BLaER1 (cell line): ENCODE data around the gene CYP27B1.

ENCODE experiments used
- H3K27ac ChIP-seq: shearing (Covaris generic); formaldehyde crosslinking; 2 replicates; pipeline ENCODE4 v1.8.1; 2022
- H3K27me3 ChIP-seq: shearing (Covaris generic); formaldehyde crosslinking; 2 replicates; pipeline ENCODE4 v1.8.1; 2022
- H3K36me3 ChIP-seq: shearing (Covaris generic); formaldehyde crosslinking; 2 replicates; pipeline ENCODE4 v1.8.1; 2022
- H3K4me1 ChIP-seq: shearing (Covaris generic); formaldehyde crosslinking; 2 replicates; pipeline ENCODE4 v1.8.1; 2022
- H3K4me2 ChIP-seq: shearing (Covaris generic); formaldehyde crosslinking; 2 replicates; pipeline ENCODE4 v1.8.1; 2022
- H3K4me3 ChIP-seq: shearing (Covaris generic); formaldehyde crosslinking; 2 replicates; pipeline ENCODE4 v1.8.1; 2022
- H3K9ac ChIP-seq: shearing (Covaris generic); formaldehyde crosslinking; 2 replicates; pipeline ENCODE4 v1.8.1; 2022
- H3K9me3 ChIP-seq: shearing (Covaris generic); formaldehyde crosslinking; 2 replicates; pipeline ENCODE4 v1.8.1; 2022
- H4K20me1 ChIP-seq: shearing (Covaris generic); formaldehyde crosslinking; 2 replicates; pipeline ENCODE4 v1.8.1; 2022
- Cebpa-rat ChIP-seq: shearing (Covaris generic); IDR thresholded peaks from 2 replicates; pipeline ENCODE4 v1.8.1; 2022

The CYP27B1 gene

DNA sequence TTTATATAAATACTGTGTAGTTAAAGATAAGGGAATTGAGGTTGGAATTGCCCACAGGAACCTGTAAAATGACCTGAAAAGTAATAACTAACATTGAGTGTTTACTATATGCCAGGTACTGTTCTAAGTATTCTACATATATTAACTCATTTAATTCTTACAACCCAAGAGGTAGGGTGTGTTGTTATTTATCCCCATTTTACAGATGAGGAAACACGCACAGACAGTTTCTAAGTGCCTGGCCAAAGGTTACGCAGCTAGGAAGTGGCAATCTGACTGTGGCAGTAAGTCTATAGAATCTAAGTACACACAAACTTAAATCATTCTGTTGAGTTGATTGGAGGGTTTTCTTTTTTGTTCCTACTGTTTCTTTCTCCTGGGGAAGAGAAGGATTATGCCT, 23.1 kb downstream of the CYP27B1 start:
- no peaks in the 10 kb centered on the region for H3K27me3 ChIP-seq
- peak overlapping the region; percentile 93 for H3K4me3 ChIP-seq

DNA sequence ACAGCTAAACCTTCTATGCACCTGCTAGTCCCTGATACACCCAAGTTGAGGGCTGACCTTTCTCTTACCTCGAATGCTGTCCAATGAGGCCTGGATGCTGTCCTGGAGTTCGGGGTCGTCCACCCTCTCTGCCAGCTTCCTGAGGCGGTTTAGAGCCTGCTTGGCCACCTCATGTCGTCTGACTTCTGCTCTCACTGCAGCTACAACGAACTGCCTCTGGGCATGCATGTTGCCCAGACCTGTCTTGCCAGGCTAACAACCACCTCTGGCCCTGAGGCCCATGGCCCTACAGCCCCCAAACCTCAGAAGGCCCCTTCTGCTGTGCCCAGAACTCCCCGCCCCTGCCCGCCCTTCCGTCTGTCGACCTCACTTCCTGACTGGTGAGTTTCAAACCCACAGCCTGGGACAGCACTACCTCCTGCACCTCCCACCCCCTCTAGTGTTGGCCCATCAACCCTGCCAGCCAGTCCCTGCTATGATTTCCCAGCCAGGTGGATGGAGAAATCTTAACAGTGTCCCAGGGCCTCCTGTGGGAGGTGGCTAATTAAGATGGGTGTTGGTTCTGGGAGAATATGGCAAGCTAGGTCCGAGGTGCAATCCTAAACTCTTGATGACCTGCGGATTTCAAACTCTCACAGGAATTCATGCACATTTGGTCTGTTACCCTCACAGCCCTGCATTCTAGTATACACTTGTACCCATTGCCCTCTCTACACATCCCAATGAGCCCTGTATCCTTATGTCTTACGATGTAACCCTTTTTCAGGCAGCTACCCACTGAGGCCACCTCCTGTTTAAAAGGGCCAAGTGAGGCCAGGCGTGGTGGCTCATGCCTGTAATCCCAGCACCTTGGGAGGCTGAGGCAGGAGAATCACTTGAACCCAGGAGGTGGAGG, 24.8 kb downstream of the CYP27B1 start:
- Histone ChIP-seq H3K36me3 (peaks cover 33% of the 10 kb centered on the region), H3K27me3 (no peaks in the 10 kb centered on the region), H3K4me2 (peak overlapping the region; percentile 96), H3K27ac (peak overlapping the region; percentile 66), H3K4me3 (peak overlapping the region; percentile 70), H4K20me1 (peaks cover 24% of the 10 kb centered on the region), H3K9ac (peak overlapping the region; percentile 75), H3K9me3 (no peaks in the 10 kb centered on the region), H3K4me1 (peaks cover 60% of the 10 kb centered on the region)
- TF ChIP-seq Cebpa-rat, result no peak

More for the DNA sequence above, 23.1 kb downstream of the CYP27B1 start:
- no peaks in the 10 kb centered on the region for H3K9me3 ChIP-seq
- no peak for TF ChIP-seq Cebpa-rat
- peaks cover 40% of the 10 kb centered on the region for H3K36me3 ChIP-seq
- peaks cover 60% of the 10 kb centered on the region for H3K4me1 ChIP-seq
- H3K4me2 ChIP-seq, result peak overlapping the region; percentile 96
- H4K20me1 ChIP-seq, result peaks cover 24% of the 10 kb centered on the region
- H3K9ac ChIP-seq, result peak overlapping the region; percentile 93
- peak overlapping the region; percentile 93 for H3K27ac ChIP-seq

DNA sequence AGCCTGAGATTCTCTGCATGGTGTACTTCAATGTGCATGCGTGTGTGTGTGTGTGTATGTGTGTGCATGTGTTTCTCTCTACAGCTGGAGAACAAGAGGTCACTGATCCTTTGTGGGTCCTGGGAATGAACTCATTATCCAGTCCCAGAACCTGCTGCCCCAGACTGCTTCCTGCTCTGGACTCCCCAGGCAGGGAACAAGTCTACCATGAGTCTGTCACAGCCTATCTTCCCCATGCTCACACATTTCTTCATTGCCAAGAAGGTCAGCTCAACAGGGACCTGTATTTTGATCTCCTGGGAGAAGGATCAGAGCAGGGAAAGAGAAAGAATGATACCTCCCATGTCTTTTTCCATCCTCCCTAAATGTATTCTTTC, 25.5 kb downstream of the CYP27B1 start:
- H3K27me3 ChIP-seq, result no peaks in the 10 kb centered on the region
- no peaks in the 10 kb centered on the region for H3K9me3 ChIP-seq
- peaks cover 31% of the 10 kb centered on the region for H4K20me1 ChIP-seq
- H3K36me3 ChIP-seq, result peaks cover 33% of the 10 kb centered on the region
- no peak for TF ChIP-seq Cebpa-rat
- H3K9ac ChIP-seq, result peak overlapping the region; percentile 75
- H3K4me3 ChIP-seq, result peak overlapping the region; percentile 70
- peak overlapping the region; percentile 96 for H3K4me2 ChIP-seq
- peaks cover 60% of the 10 kb centered on the region for H3K4me1 ChIP-seq
- H3K27ac ChIP-seq, result peak overlapping the region; percentile 66

DNA sequence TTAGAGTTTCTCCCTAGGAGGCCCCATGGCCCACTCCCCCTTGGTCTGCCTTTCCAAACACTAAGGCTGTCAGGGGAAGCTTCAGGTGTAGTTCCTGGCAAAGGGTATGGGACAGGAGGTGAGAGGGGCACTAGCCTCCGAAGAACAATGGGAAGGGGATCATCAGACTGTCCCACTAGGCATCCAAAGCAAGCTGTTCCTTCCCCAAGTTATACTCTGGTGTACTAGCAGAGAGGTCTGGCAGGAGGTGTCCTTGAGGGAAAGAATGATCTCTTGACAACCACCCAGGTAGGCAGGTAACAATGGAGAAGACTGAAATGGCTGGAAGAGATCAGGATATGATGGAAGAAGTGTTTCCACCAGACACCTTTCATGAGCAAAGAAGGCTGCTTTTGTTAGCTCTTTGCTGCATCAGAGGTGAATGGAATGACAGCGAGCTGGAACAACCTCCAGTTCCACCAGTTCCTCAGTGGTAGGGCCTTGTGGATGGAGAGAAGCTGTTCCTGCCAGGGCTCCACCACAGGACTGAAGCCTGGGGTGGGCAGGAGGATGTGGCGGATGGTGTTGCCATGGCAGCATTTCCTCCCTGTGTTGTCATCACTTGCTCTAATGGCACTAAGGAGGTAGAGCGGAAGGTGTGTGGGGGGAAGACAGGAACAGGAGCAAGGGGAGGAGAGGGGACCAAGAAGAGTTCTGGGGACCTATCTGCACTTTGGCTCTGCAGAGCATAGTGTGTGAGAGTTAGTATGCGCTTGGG, 26.0 kb downstream of the CYP27B1 start:
- H3K9me3 ChIP-seq, result no peaks in the 10 kb centered on the region
- H4K20me1 ChIP-seq, result peaks cover 31% of the 10 kb centered on the region
- peaks cover 55% of the 10 kb centered on the region for H3K4me1 ChIP-seq
- H3K27ac ChIP-seq, result peak overlapping the region; percentile 66
- H3K4me3 ChIP-seq, result peak overlapping the region; percentile 70
- H3K27me3 ChIP-seq, result no peaks in the 10 kb centered on the region
- H3K4me2 ChIP-seq, result peak overlapping the region; percentile 96
- peaks cover 29% of the 10 kb centered on the region for H3K36me3 ChIP-seq
- TF ChIP-seq Cebpa-rat, result no peak
- H3K9ac ChIP-seq, result peak overlapping the region; percentile 75

DNA sequence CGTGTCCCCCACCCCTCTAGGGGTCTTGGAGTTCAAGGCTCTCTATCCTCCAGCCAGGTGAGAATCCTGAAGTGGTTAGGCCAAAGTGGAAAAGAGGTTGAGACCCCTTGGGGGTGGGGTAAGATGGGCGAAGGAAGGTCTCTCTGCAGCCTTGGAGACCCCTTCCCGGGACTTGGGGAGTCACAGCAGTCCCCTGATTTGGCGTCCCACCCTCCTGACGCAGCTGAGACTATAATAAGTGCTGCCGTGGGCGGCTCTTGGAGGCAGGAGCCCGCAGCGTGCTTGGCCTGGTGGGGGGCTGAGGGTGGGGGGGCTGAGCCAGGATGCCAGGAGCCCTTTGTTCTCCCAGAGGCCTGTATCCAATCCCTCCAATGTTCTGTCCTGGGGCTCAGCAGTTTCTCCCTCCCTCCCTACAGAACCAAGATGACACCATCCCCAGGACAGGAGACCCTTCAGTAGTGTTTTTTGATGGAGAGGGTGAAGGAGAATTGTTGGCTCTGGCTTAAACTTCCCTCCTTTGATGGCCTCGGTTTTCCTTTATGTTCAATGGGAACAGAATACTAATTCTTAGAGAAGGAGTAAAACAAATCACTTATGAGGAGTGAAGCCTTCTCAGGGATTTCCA, 26.9 kb downstream of the CYP27B1 start:
- peak overlapping the region; percentile 66 for H3K27ac ChIP-seq
- no peaks in the 10 kb centered on the region for H3K27me3 ChIP-seq
- peak overlapping the region; percentile 70; the same call in 1 of the 2 replicates for H3K4me3 ChIP-seq
- H4K20me1 ChIP-seq, result peaks cover 32% of the 10 kb centered on the region
- H3K4me1 ChIP-seq, result peaks cover 49% of the 10 kb centered on the region
- no peak for TF ChIP-seq Cebpa-rat
- no peaks in the 10 kb centered on the region for H3K9me3 ChIP-seq
- peaks cover 31% of the 10 kb centered on the region for H3K36me3 ChIP-seq
- H3K4me2 ChIP-seq, result peak overlapping the region; percentile 96
- peak overlapping the region; percentile 28 for H3K9ac ChIP-seq

DNA sequence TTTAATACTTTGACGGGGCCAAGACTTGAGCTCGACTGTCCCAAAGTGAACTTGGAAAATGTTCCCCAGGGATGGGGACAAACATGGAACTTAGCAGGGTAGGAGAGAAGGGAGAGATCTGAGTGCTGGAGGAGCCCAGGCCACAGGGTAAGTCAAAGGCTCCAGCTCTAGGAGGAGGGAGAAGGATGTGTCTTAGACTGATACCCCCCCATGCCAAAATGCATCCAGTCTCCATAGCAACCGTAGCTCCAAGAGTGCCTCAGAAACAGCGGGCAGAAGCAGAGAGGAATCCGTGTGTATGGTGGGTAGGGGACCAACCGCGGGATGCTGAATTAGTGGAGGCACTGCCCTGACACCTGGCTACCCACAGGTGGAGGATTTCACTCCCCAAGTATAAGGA, 27.5 kb downstream of the CYP27B1 start:
- no peak for TF ChIP-seq Cebpa-rat
- Histone ChIP-seq H4K20me1 (peaks cover 32% of the 10 kb centered on the region), H3K4me2 (peak overlapping the region; percentile 96), H3K9me3 (no peaks in the 10 kb centered on the region), H3K4me3 (no peak overlapping the region), H3K27ac (peak overlapping the region; percentile 66; the same call in 1 of the 2 replicates), H3K9ac (no peak overlapping the region), H3K36me3 (peaks cover 37% of the 10 kb centered on the region), H3K27me3 (no peaks in the 10 kb centered on the region), H3K4me1 (peaks cover 48% of the 10 kb centered on the region)

DNA sequence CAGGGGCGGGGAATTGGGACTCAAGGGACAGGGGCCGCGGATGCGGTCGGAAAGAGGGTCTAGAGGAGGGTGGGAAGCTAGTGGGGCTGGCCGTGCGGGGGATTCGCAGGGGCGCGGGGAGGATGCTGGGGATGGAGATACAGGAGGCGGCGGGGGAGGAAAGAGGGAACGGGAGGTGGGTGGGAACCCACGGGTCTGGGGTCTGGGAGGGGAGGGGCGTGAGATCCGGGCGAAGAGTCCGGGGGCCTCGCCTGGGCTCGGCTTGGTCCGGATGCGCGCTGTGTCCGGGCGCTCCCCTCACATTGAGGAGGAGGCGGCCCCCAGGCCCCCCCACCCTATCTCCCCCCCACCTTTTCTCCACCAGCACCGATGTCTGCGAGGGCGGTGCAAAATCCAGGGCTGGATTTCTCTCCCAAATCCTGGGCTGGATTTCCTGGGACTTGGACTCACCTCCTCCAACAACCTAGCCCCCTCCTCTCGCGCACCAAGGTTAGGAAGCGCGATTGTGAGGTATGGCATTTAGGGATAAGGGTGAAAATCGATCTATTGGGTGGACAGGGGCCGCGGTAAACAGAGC, 28.1 kb downstream of the CYP27B1 start, which contains the start of gene AGAP2:
AGAP2 (minus strand) TSS at position 82 of the 577 bp plus-strand sequence. CDS start 496 bp downstream, outside the sequence.
- Histone ChIP-seq H3K4me3 (no peak within 1 kb of the TSS), H3K27me3 (no peaks in the 10 kb centered on the region), H3K27ac (peak within 1 kb of the TSS; percentile 66; the same call in 1 of the 2 replicates), H3K4me1 (peaks cover 41% of the 10 kb centered on the region), H3K9me3 (no peaks in the 10 kb centered on the region), H3K4me2 (peak within 1 kb of the TSS; percentile 96), H3K9ac (no peak within 1 kb of the TSS), H4K20me1 (peaks cover 32% of the 10 kb centered on the region), H3K36me3 (peaks cover 43% of the 10 kb centered on the region)
- no peak for TF ChIP-seq Cebpa-rat

DNA sequence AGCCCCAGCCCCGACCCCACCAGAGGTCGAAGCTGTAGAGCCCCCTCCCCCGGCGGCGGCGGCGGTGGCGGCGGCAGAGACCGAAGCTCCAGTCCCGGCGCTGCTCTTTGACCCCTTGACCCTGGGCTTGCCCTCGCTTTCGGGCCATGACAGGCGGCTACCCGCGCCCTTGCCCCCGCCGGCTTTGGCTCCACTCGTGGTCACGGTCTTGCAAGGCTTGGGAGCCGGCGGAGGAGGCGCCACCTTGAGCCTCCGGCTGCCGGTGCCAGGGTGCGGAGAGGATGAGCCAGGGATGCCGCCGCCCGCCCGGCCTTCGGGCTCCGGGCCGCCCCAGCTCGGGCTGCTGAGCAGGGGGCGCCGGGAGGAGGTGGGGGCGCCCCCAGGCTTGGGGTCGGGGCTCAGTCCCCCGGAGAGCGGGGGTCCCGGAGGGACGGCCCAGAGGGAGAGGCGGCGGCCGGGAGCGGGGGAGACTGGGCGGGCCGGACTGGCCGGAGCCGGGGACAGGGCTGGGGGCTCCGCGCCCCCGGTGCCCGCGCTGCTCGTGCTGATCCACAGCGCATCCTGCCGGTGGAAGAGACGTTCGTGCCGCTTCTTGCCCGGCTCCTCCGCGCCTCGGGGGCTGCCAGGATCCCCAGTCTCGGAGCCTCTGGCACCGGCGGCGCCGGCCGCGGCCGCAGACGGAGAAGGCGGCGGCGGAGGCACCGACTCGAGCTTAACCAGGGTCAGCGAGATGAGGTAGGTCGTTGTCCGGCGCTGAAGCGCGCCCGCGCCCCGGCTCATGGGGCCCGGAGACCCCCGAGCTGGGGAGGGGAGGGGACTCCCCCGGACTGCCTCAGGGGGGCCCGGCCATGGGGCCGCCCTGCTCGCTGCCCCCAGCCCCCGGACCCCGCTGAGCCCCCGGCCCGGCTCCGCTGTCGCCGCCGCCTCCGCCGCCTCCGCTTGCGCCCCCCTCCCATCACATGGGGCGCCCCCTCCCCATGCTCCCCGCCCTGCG, 29.1 kb downstream of the CYP27B1 start:
- no peaks in the 10 kb centered on the region for H3K9me3 ChIP-seq
- H3K36me3 ChIP-seq, result peaks cover 53% of the 10 kb centered on the region
- no peak overlapping the region for H3K4me2 ChIP-seq
- peaks cover 38% of the 10 kb centered on the region for H4K20me1 ChIP-seq
- H3K4me1 ChIP-seq, result peaks cover 38% of the 10 kb centered on the region
- no peak overlapping the region for H3K27ac ChIP-seq
- H3K27me3 ChIP-seq, result no peaks in the 10 kb centered on the region
- no peak overlapping the region for H3K4me3 ChIP-seq
- H3K9ac ChIP-seq, result no peak overlapping the region
- no peak for TF ChIP-seq Cebpa-rat
